Esophagus mucosa (tissue), 1 donor: ENCODE measurements around the gene ZDHHC11B. TPM values are rescaled to one million over a fixed set of nuclear protein-coding genes. Genes with fewer than 3 reads are reported as not detected.
"Not testable (repeated sequence)": the region's sequence is repeated elsewhere in the genome, so short reads cannot be mapped to it uniquely, and the experiment has no call there.

ENCODE experiments used
- ATAC-seq: fragments of 200-7000 bp; cut with Tn5 transposase; one replicate; pipeline ENCODE4 v1.9.1; 2020
- total RNA-seq: library from RNA; stranded (reverse); gene quantifications from one replicate; pipeline ENCODE4 v1.2.4, GENCODE V29; 2023
- donor health status: DM: yes; HTN: yes; CAD: no.

Gene ZDHHC11B
- total RNA-seq, 1 donor from 2014 or later: 7.0 TPM

GRCh38 chr5:714215-715118 is 70.1 kb downstream of the ZDHHC11B start:
- not testable (repeated sequence) for ATAC-seq

GRCh38 chr5:713686-714085 is 70.8 kb downstream of the ZDHHC11B start:
- ATAC-seq: not testable (repeated sequence)

- peak; percentile 45 for ATAC-seq
Observed at GRCh38 chr5:708848-709517, 75.5 kb downstream of the ZDHHC11B start.

GRCh38 chr5:708374-708773 is 76.2 kb downstream of the ZDHHC11B start:
- not testable (repeated sequence) for ATAC-seq

GRCh38 chr5:706127-706526 is 78.4 kb downstream of the ZDHHC11B start:
- ATAC-seq: not testable (repeated sequence)

GRCh38 chr5:696753-697702 is 87.5 kb downstream of the ZDHHC11B start:
- ATAC-seq: not testable (repeated sequence)

GRCh38 chr5:696191-696590 is 88.3 kb downstream of the ZDHHC11B start:
- not testable (repeated sequence) for ATAC-seq

GRCh38 chr5:695475-695874 is 89.1 kb downstream of the ZDHHC11B start:
- not testable (repeated sequence) for ATAC-seq

GRCh38 chr5:694042-694431 is 90.5 kb downstream of the ZDHHC11B start:
- ATAC-seq: not testable (repeated sequence)

- peak; percentile 89 for ATAC-seq
Observed at GRCh38 chr5:693271-694041, 91.1 kb downstream of the ZDHHC11B start, which contains the start of gene TPPP. TSS of gene TPPP (minus strand) at chr5:693352. CDS start at chr5:678060, 15,292 bp downstream.

GRCh38 chr5:692529-693041 is 91.9 kb downstream of the ZDHHC11B start:
- ATAC-seq: peak; percentile 34

GRCh38 chr5:691817-692528 is 92.6 kb downstream of the ZDHHC11B start:
- no peak for ATAC-seq

GRCh38 chr5:691049-691448 is 93.5 kb downstream of the ZDHHC11B start:
- peak; percentile 21 for ATAC-seq

GRCh38 chr5:690293-690692 is 94.2 kb downstream of the ZDHHC11B start:
- ATAC-seq: peak; percentile 2

- not testable (repeated sequence) for ATAC-seq
Observed at GRCh38 chr5:688348-689010, 96.0 kb downstream of the ZDHHC11B start.

- ATAC-seq: not testable (repeated sequence)
Observed at GRCh38 chr5:686936-687335, 97.6 kb downstream of the ZDHHC11B start.

- ATAC-seq: not testable (repeated sequence)
Observed at GRCh38 chr5:686172-686523, 98.4 kb downstream of the ZDHHC11B start.

- no peak for ATAC-seq
Observed at GRCh38 chr5:685262-686171, 99.0 kb downstream of the ZDHHC11B start.

- no peak for ATAC-seq
Observed at GRCh38 chr5:684751-685216, 99.7 kb downstream of the ZDHHC11B start.
